Measurements from ENCODE around the gene TUBGCP6. TPM values are rescaled to one million over a fixed set of nuclear protein-coding genes. Genes with fewer than 3 reads are reported as not detected.

Gene TUBGCP6
- total and polyA plus RNA-seq, 2 donors (not counting 3 experiments of a cell fraction or from before 2014, with no cell fraction given): 33.1 to 45.3 TPM

DNA sequence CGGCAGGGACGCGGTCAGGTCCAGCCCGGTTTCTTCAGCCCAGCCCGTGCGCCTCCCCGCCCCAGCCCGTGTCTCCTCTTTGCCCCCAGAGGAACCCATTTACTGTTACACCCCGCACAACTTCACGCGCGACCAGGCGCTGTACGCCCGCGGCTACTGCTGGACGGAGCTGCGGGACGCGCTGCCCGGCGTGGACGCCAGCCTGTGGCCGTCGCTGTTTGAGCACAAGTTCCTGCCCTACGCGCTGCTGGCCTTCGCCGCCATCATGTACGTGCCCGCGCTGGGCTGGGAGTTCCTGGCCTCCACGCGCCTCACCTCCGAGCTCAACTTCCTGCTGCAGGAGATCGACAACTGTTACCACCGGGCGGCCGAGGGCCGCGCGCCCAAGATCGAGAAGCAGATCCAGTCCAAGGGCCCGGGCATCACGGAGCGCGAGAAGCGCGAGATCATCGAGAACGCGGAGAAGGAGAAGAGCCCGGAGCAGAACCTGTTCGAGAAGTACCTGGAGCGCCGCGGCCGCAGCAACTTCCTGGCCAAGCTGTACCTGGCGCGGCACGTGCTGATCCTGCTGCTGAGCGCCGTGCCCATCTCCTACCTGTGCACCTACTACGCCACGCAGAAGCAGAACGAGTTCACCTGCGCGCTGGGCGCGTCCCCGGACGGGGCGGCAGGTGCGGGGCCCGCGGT is 67.8 kb downstream of the TUBGCP6 start:
- H3K9me1 ChIP-seq (replicated peaks; ENCODE audit: control insufficient read depth, extremely low read depth, insufficient read depth, low read length): no peaks in the 10 kb centered on the region
- H3K27ac ChIP-seq (ENCODE audit: insufficient read depth, low read depth, low read length): no peak overlapping the region
- BruUV-seq (replicated peaks): no TSS peak
- H2AFZ ChIP-seq (ENCODE audit: low read depth, low read length): no peak overlapping the region
- CTCF ChIA-PET: no interaction called here
- TF ChIP-seq JUN (IDR thresholded peaks at IDR 0.05; ENCODE audit: borderline replicate concordance, insufficient read depth, insufficient read length, low read depth) (no peak), MYC (IDR thresholded peaks at IDR 0.05; ENCODE audit: low read depth, low read length) (no peak), EZH2 (IDR thresholded peaks at IDR 0.05; ENCODE audit: borderline replicate concordance, low read depth, low read length, severe bottlenecking) (no peak), FOS (IDR thresholded peaks at IDR 0.05; ENCODE audit: borderline replicate concordance, insufficient read depth, low read length) (no peak), POLR2A (IDR thresholded peaks at IDR 0.05; ENCODE audit: low read depth, low read length) (no peak), POLR2AphosphoS5 (IDR thresholded peaks at IDR 0.05; ENCODE audit: insufficient read depth, low read depth, low read length) (no peak), GATA2 (IDR thresholded peaks at IDR 0.05; ENCODE audit: insufficient read depth, insufficient read length, low read depth, low read length) (no peak)
- TF ChIP-seq, protein P1, sequence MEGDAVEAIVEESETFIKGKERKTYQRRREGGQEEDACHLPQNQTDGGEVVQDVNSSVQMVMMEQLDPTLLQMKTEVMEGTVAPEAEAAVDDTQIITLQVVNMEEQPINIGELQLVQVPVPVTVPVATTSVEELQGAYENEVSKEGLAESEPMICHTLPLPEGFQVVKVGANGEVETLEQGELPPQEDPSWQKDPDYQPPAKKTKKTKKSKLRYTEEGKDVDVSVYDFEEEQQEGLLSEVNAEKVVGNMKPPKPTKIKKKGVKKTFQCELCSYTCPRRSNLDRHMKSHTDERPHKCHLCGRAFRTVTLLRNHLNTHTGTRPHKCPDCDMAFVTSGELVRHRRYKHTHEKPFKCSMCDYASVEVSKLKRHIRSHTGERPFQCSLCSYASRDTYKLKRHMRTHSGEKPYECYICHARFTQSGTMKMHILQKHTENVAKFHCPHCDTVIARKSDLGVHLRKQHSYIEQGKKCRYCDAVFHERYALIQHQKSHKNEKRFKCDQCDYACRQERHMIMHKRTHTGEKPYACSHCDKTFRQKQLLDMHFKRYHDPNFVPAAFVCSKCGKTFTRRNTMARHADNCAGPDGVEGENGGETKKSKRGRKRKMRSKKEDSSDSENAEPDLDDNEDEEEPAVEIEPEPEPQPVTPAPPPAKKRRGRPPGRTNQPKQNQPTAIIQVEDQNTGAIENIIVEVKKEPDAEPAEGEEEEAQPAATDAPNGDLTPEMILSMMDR (IDR thresholded peaks at IDR 0.05; ENCODE audit: extremely low read depth in 1 of 2, insufficient read depth in 1 of 2, low read depth in 1 of 2, low read length in 2 of 2): no peak
- TF ChIP-seq, protein P2, sequence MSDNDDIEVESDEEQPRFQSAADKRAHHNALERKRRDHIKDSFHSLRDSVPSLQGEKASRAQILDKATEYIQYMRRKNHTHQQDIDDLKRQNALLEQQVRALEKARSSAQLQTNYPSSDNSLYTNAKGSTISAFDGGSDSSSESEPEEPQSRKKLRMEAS (IDR thresholded peaks at IDR 0.05; ENCODE audit: insufficient read depth, insufficient read length): no peak
- intact Hi-C loops (cut with micrococcal nuclease) (no loop called here), dilution Hi-C loops (cut with MboI; ENCODE audit: extremely low pct_ligation_motif_present, low sequenced_read_pairs) (no loop called here)
- H3K9ac ChIP-seq (replicated peaks; ENCODE audit: extremely low read depth, insufficient read depth, low read length): no peak overlapping the region
- no peaks in the 10 kb centered on the region for H3K4me1 ChIP-seq (ENCODE audit: control insufficient read depth, extremely low read depth, insufficient read depth, low read length)
- DNase-seq (ENCODE audit: low read depth, low spot score) (no peak), FAIRE-seq (no peak)
- no peaks in the 10 kb centered on the region for H3K79me2 ChIP-seq (ENCODE audit: control insufficient read depth, insufficient read depth, low read length)
- H3K9me3 ChIP-seq (replicated peaks; ENCODE audit: control insufficient read depth, insufficient read depth, low read length): no peaks in the 10 kb centered on the region
- POLR2A ChIA-PET: no interaction called here
- H3K4me2 ChIP-seq (ENCODE audit: insufficient read depth, low read length): no peak overlapping the region
- no peaks in the 10 kb centered on the region for H4K20me1 ChIP-seq (replicated peaks; ENCODE audit: control insufficient read depth, extremely low read depth, insufficient read depth, low read length)
- no peaks in the 10 kb centered on the region for H3K36me3 ChIP-seq (ENCODE audit: control insufficient read depth in 2 of 2, extremely low read depth in 1 of 2, insufficient read depth in 2 of 2, low read length in 2 of 2)
- no peak overlapping the region for H3K4me3 ChIP-seq (replicated peaks in 1 of 3; ENCODE audit: insufficient read depth in 1 of 3, low read depth in 1 of 3, low read length in 3 of 3)
- no peaks in the 10 kb centered on the region for H3K27me3 ChIP-seq (ENCODE audit: control insufficient read depth in 2 of 2, insufficient read depth in 2 of 2, low read length in 2 of 2)

Measured in endothelial cell of umbilical vein (primary cell).